ENCODE data around the gene RASGRF1.

RASGRF1 gene

DNA sequence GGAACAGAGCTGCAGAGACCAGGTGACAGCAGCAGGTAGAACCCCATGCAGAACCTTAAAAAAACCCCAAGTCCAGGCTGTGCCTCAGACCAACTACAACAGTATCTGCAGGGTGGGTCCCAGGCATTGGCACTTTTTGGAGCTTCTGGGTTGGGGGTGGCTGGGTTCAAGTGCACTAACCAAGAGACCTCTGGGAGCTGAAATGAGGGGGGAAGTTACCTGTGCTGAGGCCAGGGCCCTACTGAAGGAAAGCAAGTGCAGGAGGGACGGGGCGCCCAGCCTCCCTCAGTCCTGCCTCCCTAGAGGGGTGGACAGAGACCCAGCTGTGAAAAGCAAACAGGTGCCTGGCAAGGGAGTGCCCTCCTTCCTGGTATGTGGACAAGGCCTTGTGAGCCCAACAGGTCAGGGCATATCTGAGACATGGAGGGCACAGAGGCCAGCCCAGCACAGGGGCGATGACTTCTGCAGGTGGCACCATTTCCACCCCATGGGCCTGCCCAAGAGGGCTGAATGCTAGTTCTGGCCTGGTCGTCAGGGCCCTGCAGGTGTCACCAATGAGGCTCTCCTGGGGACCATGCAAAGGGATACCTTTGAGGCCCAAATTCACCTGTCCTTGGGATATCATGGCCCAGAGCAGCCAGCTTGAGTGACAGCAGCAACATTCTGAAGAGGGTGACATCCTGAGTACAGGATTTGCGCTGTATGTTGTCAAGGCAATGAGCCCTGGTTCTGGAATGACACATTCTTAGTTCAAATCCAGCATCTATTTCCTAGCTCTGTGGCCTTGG, 164.4 kb downstream of the RASGRF1 start:
- DNase-seq: no peak

DNA sequence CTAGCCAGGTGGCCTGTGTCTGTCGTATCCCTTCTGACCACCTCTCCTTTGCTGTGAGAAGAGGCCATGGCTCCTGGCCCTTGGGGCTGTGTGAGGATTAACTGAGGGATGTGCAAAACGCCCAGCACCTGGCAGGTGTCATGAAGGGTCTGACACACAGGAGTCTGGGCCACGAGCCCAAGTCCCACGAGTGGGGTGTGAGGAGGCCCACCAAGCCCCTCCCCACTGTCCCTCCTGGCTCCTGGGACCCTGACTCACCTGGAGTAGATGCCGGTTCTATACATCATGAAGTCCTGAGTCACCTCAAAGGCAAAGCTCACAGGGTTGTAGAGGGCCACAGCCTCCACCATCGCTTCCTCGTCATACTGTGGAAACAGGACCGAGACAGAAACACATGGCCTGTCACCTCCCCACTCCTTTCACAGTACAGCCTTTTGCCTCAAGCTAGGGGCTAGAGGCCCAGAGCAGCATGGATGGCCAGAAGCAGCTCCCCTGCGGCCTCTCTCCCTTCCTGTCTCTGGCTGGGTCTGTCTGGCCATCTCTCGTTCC, 165.4 kb downstream of the RASGRF1 start:
- no peak for DNase-seq

DNA sequence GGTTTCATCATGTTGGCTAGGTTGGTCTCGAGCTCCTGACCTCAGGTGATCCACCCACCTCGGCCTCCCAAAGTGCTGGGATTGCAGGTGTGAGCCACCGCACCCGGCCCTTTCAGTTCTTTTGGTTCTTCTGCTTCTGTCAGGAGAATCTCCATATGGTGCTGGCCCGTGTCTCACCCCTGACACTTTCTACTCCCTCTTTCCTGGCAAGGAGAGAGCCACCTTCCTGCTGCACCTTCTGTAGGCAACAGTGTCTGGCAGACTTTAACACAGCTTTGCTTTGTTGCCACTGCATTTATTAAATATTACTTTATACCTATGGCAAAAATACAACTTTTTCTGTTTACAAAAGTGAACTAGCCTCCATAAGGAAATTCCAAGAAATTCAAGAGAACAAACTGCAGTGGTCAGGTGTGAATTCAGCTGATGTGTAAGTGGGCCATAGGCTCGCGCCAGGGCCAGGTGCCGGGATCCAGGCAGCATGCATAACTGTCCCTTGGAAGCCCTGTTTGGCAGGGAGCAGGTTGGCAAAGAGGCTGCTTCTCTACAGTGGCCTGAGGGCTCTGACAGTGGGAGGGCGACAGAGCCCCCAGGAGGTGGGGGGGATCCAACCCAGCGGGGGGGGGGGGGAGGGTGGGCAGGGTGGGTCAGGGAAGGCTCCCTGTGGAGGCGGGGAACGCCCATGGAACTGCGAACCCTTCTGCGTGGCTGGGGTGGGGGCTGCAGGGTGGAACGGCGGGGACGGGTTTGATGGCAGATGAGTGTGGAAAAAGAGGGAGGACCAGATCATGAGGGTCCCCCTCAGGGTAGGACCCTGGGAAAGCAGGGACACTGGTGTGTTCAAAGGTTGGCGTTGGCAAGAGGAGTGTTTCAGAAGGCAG, 166.9 kb downstream of the RASGRF1 start:
- no peak for DNase-seq

DNA sequence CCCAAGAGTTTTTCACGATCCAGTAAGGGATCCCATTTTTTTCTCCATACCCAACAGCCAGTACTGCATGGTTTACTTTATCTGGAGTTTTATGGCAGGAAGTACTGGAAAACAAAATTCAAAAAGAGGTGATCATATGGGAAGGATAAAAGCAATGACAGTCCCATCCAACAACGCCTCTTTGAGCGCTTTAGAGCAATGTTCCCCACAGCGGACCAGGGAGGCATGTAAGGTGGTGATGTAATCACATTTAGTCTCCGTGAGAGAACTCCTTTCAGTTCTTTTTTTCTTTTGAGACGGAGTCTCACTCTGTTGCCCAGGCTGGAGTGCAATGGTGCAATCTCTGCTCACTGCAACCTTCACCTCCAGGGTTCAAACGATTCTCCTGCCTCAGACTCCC, 167.6 kb downstream of the RASGRF1 start:
- no peak for DNase-seq

DNA sequence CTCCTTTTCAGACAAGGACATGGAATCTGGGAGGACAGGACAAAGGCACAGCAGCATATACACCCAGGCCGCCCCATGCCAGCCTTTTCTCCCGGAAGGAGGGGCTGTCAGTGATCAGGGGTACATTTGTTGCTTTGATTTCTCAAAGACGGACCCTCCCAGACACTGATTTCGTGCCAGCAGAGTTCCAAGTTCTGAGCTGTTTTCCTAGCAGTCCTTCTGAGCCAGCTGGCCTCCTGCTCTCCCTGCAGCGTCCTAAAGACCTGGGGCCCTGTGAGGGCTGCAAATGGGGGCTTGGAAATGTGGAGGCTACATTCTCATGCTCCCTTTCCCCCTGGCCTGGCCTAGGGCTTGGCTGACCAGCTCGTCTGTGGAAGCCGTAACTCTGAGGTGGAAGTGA, 168.1 kb downstream of the RASGRF1 start:
- no peak for DNase-seq

DNA sequence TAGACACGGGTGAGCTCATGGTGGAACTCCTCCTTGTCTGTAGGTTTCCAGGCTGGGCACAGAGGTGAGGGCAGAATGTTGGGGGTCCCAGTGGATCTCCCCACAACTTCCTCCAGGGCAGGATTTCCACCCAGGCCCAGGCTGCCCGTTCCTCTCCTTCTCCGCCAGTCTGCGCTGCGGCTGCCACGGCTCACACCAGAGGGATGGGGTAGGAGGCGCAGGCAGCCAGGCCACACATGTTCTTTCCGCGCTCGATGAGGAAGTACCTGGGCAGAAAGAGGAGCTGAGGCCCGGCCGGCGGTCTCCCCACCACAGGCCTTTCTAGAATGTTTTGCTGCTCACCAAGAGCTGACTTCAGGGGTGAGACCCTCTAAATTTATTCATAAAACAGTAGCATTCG, 168.6 kb downstream of the RASGRF1 start:
- DNase-seq: no peak

DNA sequence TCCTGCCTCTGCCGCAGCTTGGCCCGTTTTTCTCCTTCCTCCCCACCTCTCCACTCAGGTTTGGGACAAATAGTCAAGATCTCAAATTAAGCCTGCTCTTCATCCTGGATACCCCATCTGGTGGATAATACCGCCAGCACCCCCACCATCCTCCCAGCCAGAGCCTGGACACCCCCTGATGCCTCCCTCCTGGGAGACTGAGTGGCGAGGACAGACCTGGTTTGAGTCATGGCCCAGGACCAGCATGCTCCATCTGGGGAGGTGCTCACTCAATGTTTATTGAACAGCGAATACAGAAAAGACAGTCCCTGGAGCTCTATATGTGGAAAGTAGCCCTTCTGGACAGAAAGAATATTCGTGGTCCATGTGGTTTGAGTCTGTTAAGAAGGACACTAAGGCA, 169.1 kb downstream of the RASGRF1 start:
- DNase-seq: no peak

DNA sequence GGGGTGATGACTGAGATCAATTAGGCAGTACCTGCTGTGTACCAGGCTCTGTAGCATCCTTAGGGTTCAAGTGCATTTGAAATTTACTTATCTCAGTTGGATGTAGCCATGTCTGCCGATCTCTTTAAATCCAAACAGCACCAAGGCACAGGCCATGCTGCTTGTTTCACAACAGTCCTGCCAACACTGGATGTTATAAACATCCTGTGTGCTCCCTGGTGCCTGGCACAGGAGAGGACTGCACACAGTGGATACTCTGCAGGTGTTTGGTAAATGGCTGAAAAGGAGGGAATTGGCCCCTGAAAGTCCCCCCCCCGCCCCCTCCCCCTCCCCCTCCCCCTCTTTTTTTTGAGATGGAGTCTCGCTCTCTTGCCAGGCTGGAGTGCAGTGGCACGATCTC, 172.7 kb downstream of the RASGRF1 start:
- no peak for DNase-seq

DNA sequence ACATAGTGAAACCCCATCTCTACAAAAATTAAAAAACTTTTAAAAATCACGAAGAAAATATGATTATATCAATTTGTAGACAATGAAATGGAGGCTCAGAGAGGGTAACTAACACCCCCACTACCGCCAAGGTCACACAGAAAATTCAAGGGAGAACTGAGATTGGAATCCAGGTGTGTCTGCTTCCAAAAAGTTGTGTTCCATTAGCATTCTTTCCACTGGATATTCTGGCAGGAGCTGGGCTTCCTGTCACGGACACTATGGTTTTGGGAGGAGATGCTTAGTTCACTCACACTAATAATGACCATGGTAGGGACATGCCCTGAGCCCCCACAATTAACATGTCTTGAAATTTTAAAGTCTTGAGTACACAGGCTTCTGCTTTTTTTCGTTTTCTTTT, 174.5 kb downstream of the RASGRF1 start:
- no peak for DNase-seq

DNA sequence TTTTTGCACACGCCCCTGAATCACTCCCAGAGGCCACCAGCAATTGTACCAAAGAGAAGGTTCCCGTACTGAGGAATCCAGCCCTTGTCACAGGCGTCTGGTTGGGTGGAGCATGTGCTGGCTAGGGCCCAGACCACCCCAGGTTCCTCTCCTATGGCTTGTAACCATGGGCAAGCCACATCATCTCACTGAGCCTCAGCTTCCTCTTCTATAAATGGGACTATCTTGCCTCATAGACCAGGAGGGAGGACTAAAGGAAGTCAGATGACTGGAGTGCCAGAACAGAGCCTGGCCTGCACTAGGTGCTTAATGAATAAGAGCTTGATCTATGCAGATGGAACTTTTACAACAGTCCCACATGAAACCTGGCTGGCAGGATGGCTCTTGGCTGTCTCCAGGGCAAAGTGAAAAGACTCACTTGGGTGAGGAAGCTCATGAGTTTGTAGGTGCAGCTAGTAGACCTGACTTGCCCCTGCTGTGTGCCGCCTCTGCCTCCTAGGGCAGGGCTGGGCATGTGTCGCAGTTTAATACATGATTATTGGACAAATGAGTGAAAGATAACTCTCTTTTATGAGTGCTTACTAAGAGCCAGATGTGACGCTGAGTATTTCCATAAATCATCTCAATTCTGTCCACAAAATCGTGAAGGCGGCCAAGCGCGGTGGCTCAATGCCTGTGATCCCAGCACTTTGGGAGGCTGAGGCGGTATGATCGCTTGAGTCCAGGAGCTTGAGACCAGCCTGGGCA, 175.1 kb downstream of the RASGRF1 start:
- no peak for DNase-seq

DNA sequence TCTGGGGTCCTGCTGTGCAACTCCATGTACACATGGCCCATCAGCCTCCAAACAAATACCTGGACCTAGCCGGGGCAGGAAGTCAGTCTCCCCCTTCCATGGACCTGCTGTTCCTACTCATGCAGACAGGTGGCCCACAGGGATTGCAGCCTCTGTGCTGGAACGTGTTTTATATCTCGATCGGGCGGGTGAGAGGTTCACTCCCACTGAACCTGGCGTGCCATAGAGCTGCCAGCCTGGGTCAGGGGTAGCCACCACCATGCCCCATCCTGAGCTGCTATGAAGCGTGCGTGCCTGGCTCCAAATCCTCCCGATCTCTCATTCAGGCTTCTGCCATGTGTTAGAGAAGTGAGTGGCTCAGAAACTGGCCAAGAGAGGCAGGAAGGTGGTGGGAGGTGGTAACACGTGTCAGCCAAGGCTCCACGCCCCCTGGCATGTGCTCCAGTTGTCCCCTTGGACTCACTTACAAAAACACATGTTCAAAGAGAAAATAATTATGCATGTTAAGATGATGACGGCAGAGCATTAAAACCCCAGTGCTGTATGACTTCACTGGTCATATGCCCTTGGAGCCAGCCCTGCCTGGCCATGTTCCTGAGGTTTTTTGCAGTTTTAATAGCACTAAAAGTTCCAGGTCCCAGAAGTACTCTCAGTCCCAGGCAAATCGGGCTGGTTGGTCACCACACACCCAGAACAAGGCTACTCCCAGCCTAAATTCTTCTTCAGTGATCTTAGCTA, 176.4 kb downstream of the RASGRF1 start:
- DNase-seq: no peak

DNA sequence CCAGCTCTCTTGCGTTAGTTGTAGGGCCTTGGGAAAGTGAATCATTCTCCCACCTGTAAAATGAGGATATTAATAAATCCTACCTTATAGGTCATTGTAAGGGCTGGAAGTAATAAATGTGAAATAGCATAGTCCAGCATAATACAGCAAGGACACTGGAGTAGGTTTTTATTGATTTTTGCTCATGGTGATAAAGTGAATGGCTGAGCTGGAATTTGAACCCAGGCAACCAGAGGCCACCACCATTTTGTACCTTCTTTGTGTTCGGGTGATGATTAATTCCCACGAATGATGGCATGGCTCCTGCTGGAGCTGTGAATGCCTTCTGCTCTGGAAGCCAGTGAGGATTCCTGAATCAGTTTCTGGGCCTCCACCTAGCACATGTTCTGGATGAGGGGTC, 177.6 kb downstream of the RASGRF1 start:
- no peak for DNase-seq

DNA sequence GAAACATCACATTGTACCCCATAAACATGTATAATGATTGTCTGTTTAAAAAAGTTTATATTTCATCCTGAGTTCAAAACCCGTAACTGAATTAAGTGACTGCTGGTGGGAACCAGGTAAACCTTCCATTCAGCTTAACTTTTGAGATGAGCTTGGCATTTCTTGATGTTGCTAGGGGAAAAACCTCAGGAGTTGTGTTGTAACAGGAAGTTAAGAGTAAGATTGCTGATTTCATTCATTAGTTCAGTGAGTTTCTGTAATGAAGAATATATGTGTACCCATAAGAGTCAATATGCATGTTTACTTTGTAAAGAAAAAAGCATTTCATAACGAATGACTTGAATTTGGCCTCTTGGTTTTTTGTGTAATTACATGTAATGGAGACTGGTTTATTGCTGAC, 178.3 kb downstream of the RASGRF1 start:
- no peak for DNase-seq

DNA sequence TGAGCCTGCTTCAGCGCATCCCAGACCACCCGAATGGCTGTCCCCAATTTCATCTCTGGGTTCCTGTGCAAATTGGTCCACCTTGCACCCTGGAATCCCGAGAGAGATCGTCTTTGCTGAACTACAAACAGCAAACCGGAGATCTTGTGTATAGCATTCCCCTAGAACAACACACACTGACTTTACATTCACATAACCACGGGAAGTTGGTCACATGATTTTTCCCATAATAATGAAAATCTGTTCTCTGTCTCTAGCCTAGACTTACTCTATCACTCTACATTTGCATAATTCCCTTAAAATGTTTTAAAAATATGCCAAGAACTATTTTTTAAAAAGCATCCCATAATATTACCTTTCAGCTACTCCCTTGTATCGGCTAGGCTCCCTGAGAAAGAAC, 180.3 kb downstream of the RASGRF1 start:
- no peak for DNase-seq
